Erythroblast (primary cell): Measurements from ENCODE around the gene HNRNPH2.

ENCODE experiments used
- GATA1 ChIP-seq: IDR thresholded peaks from 2 replicates; pipeline ENCODE4 v1.6.1; 2011; ENCODE audit warnings: low read depth, mild to moderate bottlenecking, control low read depth, low read length, moderate library complexity
- POLR2A ChIP-seq: IDR thresholded peaks from 2 replicates; pipeline ENCODE4 v1.6.1; 2011; ENCODE audit warnings: mild to moderate bottlenecking, low read length

GRCh38 chrX:101393530-101394305 is 14.3 kb upstream of the HNRNPH2 start:
- peak; percentile 22 for TF ChIP-seq POLR2A
- TF ChIP-seq GATA1 = no peak
